Thyroid gland (tissue), 4 donors: ENCODE data around the gene FGF7. TPM values are rescaled to one million over a fixed set of nuclear protein-coding genes. Genes with fewer than 3 reads are reported as not detected.

ENCODE experiments used
- DNase-seq, 2 donors: peaks; one replicate each; pipeline ENCODE4 v3.0.0-alpha.2; 2019
- H3K27ac ChIP-seq, 3 donors: fragments of 200-600 bp; sonication (generic); 1 replicate in 2 of 3; 2 replicates in 1 of 3; pipeline ENCODE4 v1.5.1; 2016 to 2019; ENCODE audit warnings: mild to moderate bottlenecking in 1 of 3, moderate library complexity in 1 of 3
- H3K27me3 ChIP-seq: fragments of 200-600 bp; sonication (generic); one replicate; pipeline ENCODE4 v1.5.1; 2019
- H3K36me3 ChIP-seq, 2 donors: fragments of 200-600 bp; sonication (generic); one replicate each; pipeline ENCODE4 v1.5.1; 2016 to 2019
- H3K4me1 ChIP-seq, 2 donors: fragments of 200-600 bp; sonication (generic); one replicate each; pipeline ENCODE4 v1.5.1; 2017 to 2019
- H3K4me3 ChIP-seq, 3 donors: fragments of 200-600 bp; sonication (generic); replicated peaks in 1 of 3; 1 replicate in 2 of 3; 2 replicates in 1 of 3; pipeline ENCODE4 v1.5.1; 2016; ENCODE audit warnings: mild to moderate bottlenecking in 1 of 3
- H3K9me3 ChIP-seq: fragments of 200-600 bp; sonication (generic); one replicate; pipeline ENCODE4 v1.5.1; 2017
- CTCF ChIP-seq, 6 experiments: fragments of 200-600 bp in 3 of 6; fragments of 450-650 bp in 3 of 6; sonication (generic) in 3 of 6; IDR thresholded peaks; one replicate each; pipeline ENCODE4 v1.5.1; 2016 to 2019; ENCODE audit warnings: antibody characterized with exemption in 6 of 6, mild to moderate bottlenecking in 2 of 6, inconsistent platforms in 1 of 6, moderate library complexity in 1 of 6
- POLR2A ChIP-seq, 2 donors: fragments of 450-650 bp; IDR thresholded peaks; one replicate each; pipeline ENCODE4 v1.6.1; 2017; ENCODE audit warnings: antibody characterized with exemption in 2 of 2, mild to moderate bottlenecking in 2 of 2, moderate library complexity in 1 of 2
- WGBS, 2 donors: methylation state at CpG; one replicate each; pipeline ENCODE4 v1.1.5; 2017; 5-methylcytosine and 5-hydroxymethylcytosine counted together
- intact Hi-C: fragments of 100-400 bp; cut with DNase I; formaldehyde crosslinking; loops from one replicate; pipeline ENCODE4 v1.15.1; 2023
- total RNA-seq, 4 donors: library from RNA; depleted of rRNA; stranded (reverse); fragments of >200 nt; gene quantifications; one replicate each; pipeline ENCODE4 v1.2.3, GENCODE V29; 2016

The FGF7 gene
- total RNA-seq, 4 donors from 2014 or later: 31.3 to 111 (median 52.4) TPM

GRCh38 chr15:49492151-49492550 lies 69.1 kb downstream of the FGF7 start:
- Histone ChIP-seq H3K9me3 (no peaks in the 10 kb centered on the region), H3K4me3 (no peak overlapping the region), H3K27me3 (no peaks in the 10 kb centered on the region), H3K27ac (no peak overlapping the region), H3K36me3 (no peaks in the 10 kb centered on the region), H3K4me1 (no peaks in the 10 kb centered on the region)
- intact Hi-C loops: no loop called here
- 93 to 98% methylated on average over 2 of the region's 2 CpGs for WGBS, 2 donors
- no peak for DNase-seq
- TF ChIP-seq POLR2A (IDR thresholded peaks at IDR 0.05) (no peak), CTCF (IDR thresholded peaks at IDR 0.05) (no peak)

- Histone ChIP-seq H3K9me3 (no peaks in the 10 kb centered on the region), H3K4me1 (no peaks in the 10 kb centered on the region), H3K27me3 (no peaks in the 10 kb centered on the region), H3K36me3 (no peaks in the 10 kb centered on the region), H3K4me3 (no peak overlapping the region), H3K27ac (no peak overlapping the region)
- TF ChIP-seq CTCF (IDR thresholded peaks at IDR 0.05) (no peak), POLR2A (IDR thresholded peaks at IDR 0.05) (no peak)
- 90 to 98% methylated on average over 1 of the region's 1 CpG for WGBS, 2 donors
- intact Hi-C loops: no loop called here
- no peak for DNase-seq
These were observed 69.8 kb downstream of the FGF7 start for GRCh38 chr15:49492830-49493229.

- Histone ChIP-seq H3K36me3 (no peaks in the 10 kb centered on the region), H3K27ac (no peak overlapping the region), H3K4me3 (no peak overlapping the region), H3K27me3 (no peaks in the 10 kb centered on the region), H3K4me1 (no peaks in the 10 kb centered on the region), H3K9me3 (no peaks in the 10 kb centered on the region)
- 91 to 92% methylated on average over 1 of the region's 1 CpG for WGBS, 2 donors
- intact Hi-C loops: no loop called here
- DNase-seq: no peak
- no peak for TF ChIP-seq CTCF (IDR thresholded peaks at IDR 0.05)
- TF ChIP-seq POLR2A (IDR thresholded peaks at IDR 0.05): no peak
These were observed 71.8 kb downstream of the FGF7 start for GRCh38 chr15:49494842-49495241.

GRCh38 chr15:49495993-49496753 lies 73.1 kb downstream of the FGF7 start:
- no peaks in the 10 kb centered on the region for H3K36me3 ChIP-seq
- no peak for DNase-seq
- H3K4me1 ChIP-seq: no peaks in the 10 kb centered on the region
- H3K4me3 ChIP-seq: no peak overlapping the region
- intact Hi-C loops: no loop called here
- no peak for TF ChIP-seq POLR2A (IDR thresholded peaks at IDR 0.05)
- TF ChIP-seq CTCF (IDR thresholded peaks at IDR 0.05): no peak
- H3K9me3 ChIP-seq: no peaks in the 10 kb centered on the region
- H3K27me3 ChIP-seq: no peaks in the 10 kb centered on the region
- no peak overlapping the region for H3K27ac ChIP-seq
- 88 to 90% methylated on average over 3 of the region's 3 CpGs for WGBS, 2 donors

GRCh38 chr15:49501586-49501985 lies 78.5 kb downstream of the FGF7 start:
- DNase-seq: no peak
- H3K9me3 ChIP-seq: no peaks in the 10 kb centered on the region
- 83 to 88% methylated on average over 1 of the region's 1 CpG for WGBS, 2 donors
- H3K36me3 ChIP-seq: no peaks in the 10 kb centered on the region
- TF ChIP-seq CTCF (IDR thresholded peaks at IDR 0.05) (no peak), POLR2A (IDR thresholded peaks at IDR 0.05) (no peak)
- no peaks in the 10 kb centered on the region for H3K27me3 ChIP-seq
- no peak overlapping the region for H3K4me3 ChIP-seq
- no peak overlapping the region for H3K27ac ChIP-seq
- intact Hi-C loops: no loop called here
- H3K4me1 ChIP-seq: no peaks in the 10 kb centered on the region
